ENCODE data around the gene TUBB2B. TPM values are rescaled to one million over a fixed set of nuclear protein-coding genes. Genes with fewer than 3 reads are reported as not detected.
"Not testable (repeated sequence)": the region's sequence is repeated elsewhere in the genome, so short reads cannot be mapped to it uniquely, and the experiment has no call there.

Gene TUBB2B
- polyA plus RNA-seq, 1 experiment, result 4.7 TPM

DNA sequence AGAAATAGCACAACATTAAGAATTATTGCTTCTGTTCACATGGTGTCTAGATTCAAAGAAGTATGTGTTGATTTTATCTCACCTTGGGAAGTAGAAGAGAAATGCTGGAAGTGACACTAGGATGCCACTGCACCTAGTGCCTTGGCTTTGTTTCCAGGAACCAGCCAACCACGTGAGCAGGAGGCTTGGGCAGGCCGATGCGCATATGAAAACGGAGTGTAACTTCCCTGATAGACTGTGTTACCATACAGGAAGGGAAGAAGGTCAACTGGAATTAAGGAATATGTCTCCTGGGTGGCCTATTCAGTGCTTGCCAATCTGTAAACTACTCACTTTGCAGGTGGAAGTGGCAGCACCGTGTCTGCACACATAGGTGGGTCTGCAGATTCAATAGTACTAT is 28.1 kb downstream of the TUBB2B start:
- Histone ChIP-seq H3K27ac (ENCODE audit: low read depth, low read length) (no peak overlapping the region), H3K9me3 (ENCODE audit: control insufficient read depth, insufficient read depth, low read length) (0 out of 2 replicates have a peak, but pooled peaks cover 2% of the 10 kb centered on the region), H3K27me3 (ENCODE audit: control insufficient read depth, insufficient read depth, low read length) (peaks cover 6% of the 10 kb centered on the region), H3K4me3 (ENCODE audit: low read depth, low read length) (no peak overlapping the region)
- ChIA-PET POLR2A (no interaction called here), CTCF (no interaction called here)
- TF ChIP-seq, protein P1, sequence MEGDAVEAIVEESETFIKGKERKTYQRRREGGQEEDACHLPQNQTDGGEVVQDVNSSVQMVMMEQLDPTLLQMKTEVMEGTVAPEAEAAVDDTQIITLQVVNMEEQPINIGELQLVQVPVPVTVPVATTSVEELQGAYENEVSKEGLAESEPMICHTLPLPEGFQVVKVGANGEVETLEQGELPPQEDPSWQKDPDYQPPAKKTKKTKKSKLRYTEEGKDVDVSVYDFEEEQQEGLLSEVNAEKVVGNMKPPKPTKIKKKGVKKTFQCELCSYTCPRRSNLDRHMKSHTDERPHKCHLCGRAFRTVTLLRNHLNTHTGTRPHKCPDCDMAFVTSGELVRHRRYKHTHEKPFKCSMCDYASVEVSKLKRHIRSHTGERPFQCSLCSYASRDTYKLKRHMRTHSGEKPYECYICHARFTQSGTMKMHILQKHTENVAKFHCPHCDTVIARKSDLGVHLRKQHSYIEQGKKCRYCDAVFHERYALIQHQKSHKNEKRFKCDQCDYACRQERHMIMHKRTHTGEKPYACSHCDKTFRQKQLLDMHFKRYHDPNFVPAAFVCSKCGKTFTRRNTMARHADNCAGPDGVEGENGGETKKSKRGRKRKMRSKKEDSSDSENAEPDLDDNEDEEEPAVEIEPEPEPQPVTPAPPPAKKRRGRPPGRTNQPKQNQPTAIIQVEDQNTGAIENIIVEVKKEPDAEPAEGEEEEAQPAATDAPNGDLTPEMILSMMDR (IDR thresholded peaks at IDR 0.05; ENCODE audit: low read depth, low read length), result no peak
- DNase-seq (ENCODE audit: low read depth, low spot score), result no peak

DNA sequence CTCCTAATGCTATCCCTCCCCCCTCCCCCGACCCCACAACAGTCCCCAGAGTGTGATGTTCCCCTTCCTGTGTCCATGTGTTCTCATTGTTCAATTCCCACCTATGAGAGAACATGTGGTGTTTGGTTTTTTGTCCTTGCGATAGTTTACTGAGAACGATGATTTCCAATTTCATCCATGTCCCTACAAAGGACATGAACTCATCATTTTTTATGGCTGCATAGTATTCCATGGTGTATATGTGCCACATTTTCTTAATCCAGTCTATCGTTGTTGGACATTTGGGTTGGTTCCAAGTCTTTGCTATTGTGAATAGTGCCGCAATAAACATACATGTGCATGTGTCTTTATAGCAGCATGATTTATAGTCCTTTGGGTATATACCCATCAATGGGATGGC is 29.7 kb downstream of the TUBB2B start:
- CTCF ChIA-PET; H3K4me3 ChIP-seq (ENCODE audit: low read depth, low read length); H3K9me3 ChIP-seq (ENCODE audit: control insufficient read depth, insufficient read depth, low read length); H3K27me3 ChIP-seq (ENCODE audit: control insufficient read depth, insufficient read depth, low read length); H3K27ac ChIP-seq (ENCODE audit: low read depth, low read length); DNase-seq (ENCODE audit: low read depth, low spot score); POLR2A ChIA-PET: not testable (repeated sequence)

DNA sequence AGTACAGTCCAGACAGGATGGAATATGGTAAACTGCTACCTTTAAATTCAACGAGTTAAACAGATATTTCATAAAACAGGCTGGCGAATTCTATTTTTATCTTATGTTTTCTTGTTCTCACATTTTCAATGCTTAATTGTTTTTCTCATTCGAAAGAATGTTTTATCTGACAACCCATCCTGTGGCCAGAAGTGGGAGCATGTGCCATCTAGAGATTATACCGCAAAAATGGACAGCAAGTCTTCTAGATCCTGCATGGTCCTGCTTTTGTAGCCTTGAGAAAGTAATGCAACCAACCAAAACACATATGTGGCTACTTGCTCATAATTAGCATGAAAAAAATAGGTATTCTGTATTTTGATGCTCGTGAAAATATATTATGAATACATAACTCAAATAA is 30.7 kb downstream of the TUBB2B start:
- ChIA-PET CTCF (interaction anchor here (0.6 kb wide), 2 partner anchors 55 to 71 kb away, joined by 3 read pairs; no protein-coding TSS in a partner anchor), POLR2A (interaction anchor here (0.6 kb wide), 2 partner anchors 55 to 84 kb away, joined by 3 read pairs; no protein-coding TSS in a partner anchor)
- H3K27me3 ChIP-seq (ENCODE audit: control insufficient read depth, insufficient read depth, low read length), result peaks cover 4% of the 10 kb centered on the region
- H3K9me3 ChIP-seq (ENCODE audit: control insufficient read depth, insufficient read depth, low read length), result 0 out of 2 replicates have a peak, but pooled peaks cover 2% of the 10 kb centered on the region
- DNase-seq (ENCODE audit: low read depth, low spot score), result no peak
- H3K4me3 ChIP-seq (ENCODE audit: low read depth, low read length), result no peak overlapping the region
- TF ChIP-seq, protein P1 (IDR thresholded peaks at IDR 0.05; ENCODE audit: low read depth, low read length), result no peak
- no peak overlapping the region for H3K27ac ChIP-seq (ENCODE audit: low read depth, low read length)

DNA sequence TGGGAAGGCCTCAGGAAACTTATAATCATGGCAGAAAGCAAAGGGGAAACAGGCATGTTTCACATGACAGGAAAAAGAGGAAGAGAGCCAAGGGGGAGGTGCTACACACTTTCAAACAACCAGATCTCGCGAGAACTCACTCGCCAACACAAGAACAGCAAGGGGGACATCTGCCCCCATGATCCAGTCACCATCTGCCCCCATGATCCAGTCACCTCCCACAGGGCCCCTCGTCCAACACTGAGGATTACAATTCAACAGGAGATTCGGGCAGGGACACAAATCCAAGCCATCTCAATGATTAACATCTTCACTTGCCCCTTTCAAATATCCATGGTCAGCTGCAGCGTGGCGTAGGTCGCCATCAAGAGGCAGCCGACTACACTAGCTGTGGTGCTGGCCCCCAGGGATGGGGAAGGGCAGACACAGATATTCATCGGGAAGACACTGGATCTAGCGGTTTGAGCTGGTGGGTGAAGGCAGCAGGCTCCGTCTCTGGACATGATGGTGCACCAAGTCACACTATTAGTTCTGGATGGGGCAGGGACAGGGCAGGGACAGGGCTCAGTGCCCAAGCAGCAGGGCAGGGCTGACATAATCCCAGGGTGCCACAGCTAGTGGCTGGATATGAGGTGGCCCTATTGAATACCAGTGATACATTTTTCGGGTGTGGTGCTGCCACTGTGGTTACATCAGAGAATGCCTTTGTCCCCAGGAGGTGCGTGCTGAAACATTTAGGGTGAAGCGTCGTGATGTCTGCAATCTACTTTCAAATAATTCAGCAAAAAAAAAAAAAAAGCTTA is 31.6 kb downstream of the TUBB2B start:
- no peak overlapping the region for H3K4me3 ChIP-seq (ENCODE audit: low read depth, low read length)
- DNase-seq (ENCODE audit: low read depth, low spot score), result no peak
- TF ChIP-seq, protein P1 (IDR thresholded peaks at IDR 0.05; ENCODE audit: low read depth, low read length), result no peak
- H3K27me3 ChIP-seq (ENCODE audit: control insufficient read depth, insufficient read depth, low read length), result peaks cover 4% of the 10 kb centered on the region
- POLR2A ChIA-PET, result interaction anchor here (0.6 kb wide), 2 partner anchors 56 to 83 kb away, joined by 3 read pairs; no protein-coding TSS in a partner anchor
- CTCF ChIA-PET, result interaction anchor here (0.6 to 0.7 kb wide), 3 partner anchors 31 to 70 kb away, joined by 3 to 9 read pairs (median 3); no protein-coding TSS in a partner anchor
- H3K27ac ChIP-seq (ENCODE audit: low read depth, low read length), result no peak overlapping the region
- 0 out of 2 replicates have a peak, but pooled peaks cover 4% of the 10 kb centered on the region for H3K9me3 ChIP-seq (ENCODE audit: control insufficient read depth, insufficient read depth, low read length)

DNA sequence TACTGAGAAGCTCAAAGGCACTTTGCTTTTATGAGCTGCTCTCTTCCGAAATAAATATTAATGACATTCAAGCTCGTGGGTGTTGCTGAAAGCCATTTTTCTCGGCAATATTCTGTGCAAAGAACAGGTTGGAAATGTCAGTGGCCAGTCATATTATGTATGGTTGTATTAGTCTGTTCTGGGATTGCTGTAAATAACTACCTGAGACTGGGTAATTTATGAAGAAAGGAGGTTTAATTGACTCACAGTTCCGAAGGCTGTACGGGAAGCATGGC is 32.1 kb downstream of the TUBB2B start:
- 0 out of 2 replicates have a peak, but pooled peaks cover 5% of the 10 kb centered on the region for H3K9me3 ChIP-seq (ENCODE audit: control insufficient read depth, insufficient read depth, low read length)
- POLR2A ChIA-PET, result no interaction called here
- H3K27me3 ChIP-seq (ENCODE audit: control insufficient read depth, insufficient read depth, low read length), result peaks cover 4% of the 10 kb centered on the region
- no peak for DNase-seq (ENCODE audit: low read depth, low spot score)
- TF ChIP-seq, protein P1 (IDR thresholded peaks at IDR 0.05; ENCODE audit: low read depth, low read length), result no peak
- H3K27ac ChIP-seq (ENCODE audit: low read depth, low read length), result no peak overlapping the region
- no peak overlapping the region for H3K4me3 ChIP-seq (ENCODE audit: low read depth, low read length)
- CTCF ChIA-PET, result interaction anchor here (0.6 kb wide), 1 partner anchor 70 kb away, joined by 3 read pairs; no protein-coding TSS in a partner anchor

Data from AG04450 (cell line).